ENCODE data around the gene LRIT3. TPM values are rescaled to one million over a fixed set of nuclear protein-coding genes. Genes with fewer than 3 reads are reported as not detected.

The LRIT3 gene
- total and polyA plus RNA-seq, 8 donors = 0.12 to 0.73 (median 0.44) TPM

- Histone ChIP-seq H3K27ac (no peak overlapping the region), H3K4me1 (no peaks in the 10 kb centered on the region), H3K27me3 (no peaks in the 10 kb centered on the region), H3K9me3 (peaks cover 0 to 29% of the 10 kb centered on the region in 2 donors), H3K36me3 (no peaks in the 10 kb centered on the region), H3K4me3 (no peak overlapping the region)
- TF ChIP-seq CTCF (IDR thresholded peaks at IDR 0.05) = no peak
- ATAC-seq (no peak), DNase-seq (no peak)
- intact Hi-C loops (cut with DNase I) = no loop called here
Measured at GRCh38 chr4:109861916-109862511, 14.1 kb downstream of the LRIT3 start.

GRCh38 chr4:109864134-109864533 is 16.2 kb downstream of the LRIT3 start:
- Histone ChIP-seq H3K27me3 (no peaks in the 10 kb centered on the region), H3K36me3 (no peaks in the 10 kb centered on the region), H3K4me3 (no peak overlapping the region), H3K27ac (no peak overlapping the region), H3K9me3 (peaks cover 0 to 21% of the 10 kb centered on the region in 2 donors), H3K4me1 (no peaks in the 10 kb centered on the region)
- DNase-seq = no peak
- ATAC-seq = no peak
- intact Hi-C loops (cut with DNase I) = no loop called here
- no peak for TF ChIP-seq CTCF (IDR thresholded peaks at IDR 0.05)

GRCh38 chr4:109870061-109870460 is 22.2 kb downstream of the LRIT3 start:
- Histone ChIP-seq H3K9me3 (no peaks in the 10 kb centered on the region), H3K36me3 (no peaks in the 10 kb centered on the region), H3K4me1 (no peaks in the 10 kb centered on the region), H3K27me3 (no peaks in the 10 kb centered on the region), H3K4me3 (no peak overlapping the region), H3K27ac (no peak overlapping the region)
- ATAC-seq = no peak
- no peak for TF ChIP-seq CTCF (IDR thresholded peaks at IDR 0.05)
- intact Hi-C loops (cut with DNase I) = no loop called here
- DNase-seq = no peak

- Histone ChIP-seq H3K4me1 (no peaks in the 10 kb centered on the region), H3K4me3 (no peak overlapping the region), H3K27ac (no peak overlapping the region), H3K36me3 (no peaks in the 10 kb centered on the region), H3K9me3 (no peaks in the 10 kb centered on the region), H3K27me3 (no peaks in the 10 kb centered on the region)
- DNase-seq (no peak), ATAC-seq (no peak)
- TF ChIP-seq CTCF (IDR thresholded peaks at IDR 0.05) = no peak
- intact Hi-C loops (cut with DNase I) = no loop called here
Measured at GRCh38 chr4:109872065-109872464, 24.2 kb downstream of the LRIT3 start.

GRCh38 chr4:109872950-109873656 is 25.2 kb downstream of the LRIT3 start:
- no peak overlapping the region for H3K4me3 ChIP-seq
- DNase-seq (peak in 1 of 4 donors; percentile 29), ATAC-seq (no peak)
- TF ChIP-seq CTCF (IDR thresholded peaks at IDR 0.05) = no peak
- H3K4me1 ChIP-seq = no peaks in the 10 kb centered on the region
- H3K9me3 ChIP-seq = no peaks in the 10 kb centered on the region
- H3K36me3 ChIP-seq = no peaks in the 10 kb centered on the region
- intact Hi-C loops (cut with DNase I) = no loop called here
- H3K27ac ChIP-seq = no peak overlapping the region
- H3K27me3 ChIP-seq = no peaks in the 10 kb centered on the region
